Activated CD8-positive, alpha-beta memory T cell treated with anti-CD3 and anti-CD28 coated beads, Interleukin-2, amount 50 U/mL, for 24 hours (primary cell): ENCODE data around the gene SEPTIN3.
"Not testable (repeated sequence)": the region's sequence is repeated elsewhere in the genome, so short reads cannot be mapped to it uniquely, and the experiment has no call there.

ENCODE experiments used
- DNase-seq: peaks from one replicate; pipeline ENCODE4 v3.0.0-alpha.2; 2020; ENCODE audit errors: extremely low read depth

Gene SEPTIN3

DNA sequence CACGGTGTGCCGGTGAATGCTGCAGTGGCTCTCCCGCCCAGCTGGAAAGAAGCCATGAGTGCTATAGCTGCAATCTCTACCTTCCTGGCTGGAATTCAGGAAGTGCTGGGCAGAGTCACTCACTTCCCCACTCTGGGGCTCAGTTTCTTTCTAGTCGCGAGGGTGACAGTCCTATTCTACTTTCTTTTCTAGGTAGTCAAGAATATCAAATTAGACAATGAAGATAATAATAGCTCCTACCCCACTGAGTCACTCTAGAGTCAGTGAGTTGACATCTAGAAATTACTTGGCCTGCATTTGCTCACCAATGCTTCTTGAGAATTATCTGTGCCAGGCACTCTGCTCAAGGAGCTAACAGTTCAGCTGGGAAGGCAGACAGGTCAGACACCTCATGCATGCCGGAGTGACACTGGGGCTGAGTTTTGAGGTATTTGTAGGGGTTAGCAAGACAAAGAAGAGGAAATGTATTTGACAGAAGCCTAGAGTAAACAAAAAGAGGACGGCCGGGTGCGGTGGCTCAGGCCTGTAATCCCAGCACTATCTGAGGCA lies 25.5 kb upstream of the SEPTIN3 start:
- no peak for DNase-seq

DNA sequence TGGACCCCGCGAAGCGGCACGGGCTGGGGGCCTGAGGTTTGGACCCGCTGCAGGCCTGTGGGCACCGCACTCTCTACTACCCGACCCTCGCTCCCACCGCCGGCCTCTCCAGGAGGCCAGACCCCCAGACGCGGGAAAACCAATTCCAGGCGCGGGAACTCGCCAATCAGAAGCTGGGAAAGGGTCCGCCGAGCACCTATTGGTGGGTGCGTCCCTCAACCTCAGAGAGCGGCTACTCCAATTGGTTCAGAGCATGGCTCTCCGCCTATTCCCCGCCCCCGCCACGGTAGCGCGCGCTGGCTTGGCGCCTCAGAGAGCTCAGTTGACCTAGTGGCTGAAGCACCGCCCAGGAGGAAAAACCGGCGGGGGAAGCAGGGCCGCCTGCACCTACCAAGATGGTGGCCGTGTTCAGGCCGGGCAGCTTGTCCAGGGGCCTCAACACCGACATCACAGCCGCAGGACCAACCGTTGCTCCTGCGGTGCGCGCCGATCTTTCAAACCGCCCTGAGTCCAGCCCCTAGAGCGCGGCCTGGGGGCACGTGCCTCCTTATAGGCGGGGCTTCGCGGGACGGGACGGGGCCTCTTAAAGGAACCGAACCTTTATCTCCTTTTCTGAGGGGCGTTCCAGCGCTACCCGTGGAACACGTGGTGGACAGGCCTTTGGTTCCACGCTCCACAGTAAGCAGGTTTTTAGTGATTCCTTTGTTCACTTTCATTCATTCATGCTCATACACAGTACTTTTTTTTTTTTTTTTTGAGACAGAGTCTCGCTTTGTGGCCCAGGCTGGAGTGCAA lies 22.4 kb upstream of the SEPTIN3 start, which contains the start of gene CENPM:
Gene CENPM, minus strand, starts transcription at position 524 of the 795 bp plus-strand sequence. Its CDS starts 76 bp downstream, at position 448.
- peak; percentile 82 for DNase-seq

DNA sequence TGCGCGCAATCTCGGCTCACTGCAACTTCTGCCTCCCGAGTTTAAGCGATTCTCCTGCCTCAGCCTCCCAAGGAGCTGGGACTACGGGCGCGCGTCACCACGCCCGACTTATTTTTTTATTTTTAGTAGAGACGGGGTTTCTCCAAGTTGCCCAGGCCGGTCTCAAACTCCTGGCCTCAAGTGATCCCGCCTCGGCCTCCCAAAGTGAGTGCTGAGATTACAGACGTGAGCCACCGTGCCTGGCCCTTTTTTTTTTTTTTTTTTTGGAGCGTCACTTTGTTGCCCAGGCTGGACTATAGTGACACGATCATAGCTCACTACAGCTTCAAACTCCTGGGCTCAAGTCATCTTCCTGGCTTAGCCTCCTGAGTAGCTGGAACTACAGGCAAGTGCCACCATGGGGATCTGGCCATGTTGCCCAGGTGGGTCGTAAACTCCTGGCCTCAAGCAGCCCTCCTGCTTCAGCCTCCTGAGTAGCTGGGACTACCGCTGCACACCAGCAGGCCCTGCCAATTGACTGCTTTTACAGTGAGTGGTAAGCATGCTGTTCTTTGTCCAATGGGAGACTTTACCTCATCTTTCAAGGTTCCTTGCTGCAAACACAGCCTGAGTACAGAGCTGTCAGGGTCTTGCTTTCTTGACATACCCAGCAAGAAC lies 21.7 kb upstream of the SEPTIN3 start:
- no peak for DNase-seq

DNA sequence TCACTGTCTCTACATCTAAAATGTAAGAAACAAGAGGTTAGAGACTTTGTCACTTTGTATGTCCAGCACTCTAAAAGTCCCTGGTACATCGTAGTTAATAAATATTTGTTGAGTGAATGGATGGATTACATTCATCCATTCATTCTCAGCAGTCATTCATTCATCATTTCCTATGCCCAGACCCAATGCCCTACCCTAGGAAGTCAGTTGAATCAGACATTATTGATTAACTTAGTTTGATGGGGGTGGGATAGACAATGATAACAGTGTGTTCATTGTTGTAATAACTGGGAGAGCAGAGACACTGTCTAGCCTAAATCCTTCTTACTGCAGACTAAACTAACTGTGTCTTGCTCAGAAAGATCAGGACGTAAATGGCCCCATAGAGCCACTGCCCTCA lies 21.1 kb upstream of the SEPTIN3 start:
- no peak for DNase-seq

DNA sequence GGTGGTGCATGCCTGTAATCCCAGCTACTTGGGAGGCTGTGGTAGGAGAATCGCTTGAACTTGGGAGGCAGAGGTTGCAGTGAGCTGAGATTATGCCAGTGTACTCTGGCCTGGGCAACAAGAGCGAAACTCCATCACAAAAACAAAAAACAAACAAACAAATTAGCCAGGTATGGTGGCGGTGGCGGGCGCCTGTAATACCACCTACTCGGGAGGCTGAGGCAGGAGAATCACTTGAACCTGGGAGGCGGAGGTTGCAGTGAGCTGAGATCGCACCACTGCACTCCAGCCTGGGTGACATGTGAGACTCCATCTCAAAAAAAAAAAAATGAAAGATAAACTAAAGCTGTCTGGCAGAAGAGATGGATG lies 20.3 kb upstream of the SEPTIN3 start:
- not testable (repeated sequence) for DNase-seq

DNA sequence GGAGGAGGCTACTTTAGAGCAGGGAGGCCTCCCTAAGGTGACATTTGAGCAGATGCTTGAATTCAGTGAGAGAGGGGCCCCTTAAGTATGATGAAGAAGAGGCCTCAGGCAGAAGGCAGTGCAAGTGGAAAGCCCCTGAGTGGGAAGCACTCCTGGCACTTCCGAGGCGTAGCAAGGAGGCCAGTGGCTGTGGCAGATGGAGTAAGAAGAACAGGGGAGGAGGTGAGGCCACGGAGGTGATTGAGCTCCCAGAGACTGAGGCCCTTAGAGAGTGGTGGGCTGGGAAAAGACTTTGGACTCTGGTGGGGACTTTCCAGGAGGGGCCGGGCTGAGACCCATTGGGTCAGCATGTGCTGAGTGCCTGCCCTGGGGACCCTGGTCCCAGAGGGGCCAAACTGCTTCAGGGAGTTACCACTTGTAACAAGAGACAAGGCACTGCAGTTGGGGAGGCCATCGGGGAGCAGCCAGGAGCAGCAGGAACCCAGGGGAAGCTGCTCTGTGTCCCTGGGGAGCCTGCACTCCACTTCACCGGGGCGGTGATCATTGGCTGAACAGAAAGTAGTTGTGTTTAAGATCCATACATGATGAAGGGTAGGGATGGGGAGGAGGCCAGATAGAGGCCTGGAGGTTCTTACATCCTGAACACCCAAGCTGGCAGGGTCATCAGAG lies 19.8 kb upstream of the SEPTIN3 start:
- DNase-seq, result no peak

DNA sequence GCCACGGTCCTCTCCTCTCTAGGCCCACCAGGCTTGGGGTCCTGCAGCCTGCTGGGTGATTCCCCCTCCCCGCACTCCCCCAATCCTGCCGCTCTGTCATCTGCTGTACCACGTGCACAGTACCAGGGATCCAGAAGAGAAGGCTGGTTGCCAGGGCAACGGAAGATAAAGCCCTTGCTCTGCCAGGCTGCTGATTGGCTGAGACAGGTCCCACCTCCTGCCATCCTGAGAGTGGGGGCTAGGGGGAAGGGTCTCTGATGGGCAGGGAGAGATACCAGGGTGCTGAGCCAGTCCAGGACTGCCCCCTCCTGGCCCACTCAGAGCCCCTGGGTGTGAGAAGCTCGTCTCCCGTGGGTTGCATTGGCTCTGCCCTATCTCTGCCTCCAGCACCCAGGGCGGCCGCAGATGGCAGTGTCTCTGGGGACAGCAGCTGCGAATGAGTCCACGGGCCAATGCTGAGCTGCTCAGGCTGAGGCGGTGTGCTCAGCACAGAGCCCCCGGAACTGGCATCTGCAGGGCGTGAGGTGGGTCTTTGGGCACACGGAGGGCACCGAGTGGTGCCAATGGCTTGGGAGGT lies 17.3 kb upstream of the SEPTIN3 start, which contains the start of gene SMIM45:
Gene SMIM45, plus strand, starts transcription at position 253 of the 577 bp plus-strand sequence.
- no peak for DNase-seq

DNA sequence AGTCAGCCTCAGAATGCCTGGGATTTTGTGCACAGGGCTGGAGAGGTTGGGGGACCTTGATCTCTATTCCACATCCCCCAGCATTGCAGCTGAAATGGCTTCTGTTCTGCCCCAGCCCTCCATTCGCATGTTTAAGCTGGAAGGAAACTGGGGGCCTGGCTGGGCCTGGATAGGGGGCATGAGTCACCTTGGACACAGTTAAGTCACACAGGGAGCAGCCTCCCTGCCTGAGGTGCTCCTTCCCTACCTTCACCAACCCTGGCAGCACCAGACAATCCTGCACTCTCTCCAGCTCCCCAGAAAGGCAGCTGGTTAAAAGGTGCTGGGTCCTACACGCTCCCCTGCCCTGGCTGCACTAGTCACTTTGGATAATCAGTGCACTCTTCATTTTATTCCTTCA lies 16.5 kb upstream of the SEPTIN3 start:
- no peak for DNase-seq

DNA sequence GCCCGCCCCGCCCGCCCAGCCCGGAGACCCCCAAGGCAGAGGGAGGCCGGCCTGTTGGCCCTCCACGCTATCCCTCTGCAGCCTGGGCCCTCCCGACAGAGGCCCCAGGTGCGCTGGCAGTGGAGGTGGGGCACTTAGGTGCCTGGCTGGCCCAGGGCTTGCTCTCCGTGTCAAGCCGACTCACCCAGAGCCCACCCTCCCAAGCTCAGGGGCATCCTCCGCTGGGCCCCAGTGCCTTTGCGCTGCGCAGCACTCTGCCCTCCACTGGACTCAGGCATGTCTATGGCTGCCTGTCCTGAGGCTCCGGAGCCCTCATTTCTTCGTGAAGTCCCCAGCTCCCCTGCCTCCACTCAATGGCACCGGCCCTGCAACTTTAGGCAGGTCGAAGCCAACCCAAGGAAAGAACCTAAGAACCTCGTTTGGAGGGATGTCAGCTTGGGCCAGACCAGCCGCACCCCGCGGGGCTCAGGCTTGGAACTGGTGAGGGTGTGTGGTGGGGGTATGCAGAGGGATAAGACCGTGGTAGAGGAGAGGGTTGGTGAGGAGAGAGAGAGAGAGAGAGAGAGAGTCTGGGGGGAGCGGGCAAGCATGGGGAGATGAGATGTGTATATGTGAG lies 11.2 kb upstream of the SEPTIN3 start:
- no peak for DNase-seq

DNA sequence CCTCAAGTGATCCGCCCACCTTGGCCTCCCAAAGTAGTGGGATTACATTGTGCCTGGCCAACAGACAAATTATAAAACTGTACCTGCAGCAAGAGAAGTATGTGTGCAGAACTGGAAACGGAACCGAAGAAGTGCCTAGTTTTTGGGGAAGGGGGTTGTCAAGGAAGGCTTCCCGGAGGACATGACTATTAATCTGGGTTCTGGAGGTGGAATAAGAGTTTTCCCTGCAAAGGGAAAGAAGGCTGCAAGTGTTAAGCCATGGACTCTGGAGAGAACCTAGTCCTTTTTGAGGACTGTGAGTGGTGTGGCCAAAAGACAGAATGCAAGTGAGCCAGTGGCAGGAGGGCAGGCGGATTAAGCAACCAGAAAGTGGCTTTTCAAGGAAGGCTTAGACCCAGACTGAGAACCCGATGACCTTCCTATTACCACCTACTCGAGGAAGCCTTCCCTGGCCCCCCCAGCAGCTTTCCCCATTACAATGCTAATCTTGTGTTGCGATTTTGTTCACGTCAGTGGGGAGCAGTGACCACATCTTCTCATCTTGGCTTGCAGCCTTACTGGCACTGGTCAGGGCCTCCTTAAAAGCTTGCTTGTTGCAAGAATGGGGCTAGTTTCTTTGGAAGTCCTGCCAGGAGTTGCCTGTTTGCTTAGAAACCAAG lies 5.7 kb upstream of the SEPTIN3 start:
- DNase-seq, result no peak

DNA sequence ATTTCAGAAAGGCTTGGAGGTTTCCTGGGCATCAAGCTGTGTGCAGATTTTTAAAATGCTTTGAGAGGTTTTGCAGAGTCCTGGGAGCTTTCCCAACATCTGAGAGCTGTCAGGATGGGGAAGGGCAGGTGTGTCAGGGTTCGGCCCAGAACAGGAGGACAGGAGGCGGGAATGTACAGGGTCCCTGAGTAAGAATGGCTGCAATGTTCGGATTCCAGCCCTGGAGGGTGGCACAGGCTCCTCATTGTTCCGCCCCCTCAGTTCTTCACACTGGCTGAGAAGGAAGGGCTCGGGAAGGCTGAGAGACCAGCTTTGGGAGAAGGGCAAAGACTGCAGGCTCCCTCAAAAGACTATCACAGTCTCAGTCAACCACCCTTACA lies 5.1 kb upstream of the SEPTIN3 start:
- no peak for DNase-seq

DNA sequence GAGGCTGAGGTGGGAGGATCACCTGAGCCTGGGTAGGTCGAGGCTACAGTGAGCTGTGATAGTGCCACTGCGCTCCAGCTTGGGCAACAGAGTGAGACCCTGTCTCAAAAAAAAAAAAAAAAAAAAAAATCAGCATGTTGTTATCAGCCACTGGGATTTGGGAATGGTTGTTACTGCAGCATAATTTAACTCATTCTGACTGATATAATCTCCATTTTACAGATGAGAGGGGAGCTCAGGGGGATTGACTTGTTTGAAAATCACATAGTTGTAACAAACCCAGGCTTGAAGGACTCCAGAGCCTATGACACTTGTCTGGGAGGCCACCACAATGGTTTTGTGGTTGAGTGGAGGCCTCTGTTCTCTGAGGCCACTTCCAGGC lies 3.0 kb upstream of the SEPTIN3 start:
- no peak for DNase-seq

DNA sequence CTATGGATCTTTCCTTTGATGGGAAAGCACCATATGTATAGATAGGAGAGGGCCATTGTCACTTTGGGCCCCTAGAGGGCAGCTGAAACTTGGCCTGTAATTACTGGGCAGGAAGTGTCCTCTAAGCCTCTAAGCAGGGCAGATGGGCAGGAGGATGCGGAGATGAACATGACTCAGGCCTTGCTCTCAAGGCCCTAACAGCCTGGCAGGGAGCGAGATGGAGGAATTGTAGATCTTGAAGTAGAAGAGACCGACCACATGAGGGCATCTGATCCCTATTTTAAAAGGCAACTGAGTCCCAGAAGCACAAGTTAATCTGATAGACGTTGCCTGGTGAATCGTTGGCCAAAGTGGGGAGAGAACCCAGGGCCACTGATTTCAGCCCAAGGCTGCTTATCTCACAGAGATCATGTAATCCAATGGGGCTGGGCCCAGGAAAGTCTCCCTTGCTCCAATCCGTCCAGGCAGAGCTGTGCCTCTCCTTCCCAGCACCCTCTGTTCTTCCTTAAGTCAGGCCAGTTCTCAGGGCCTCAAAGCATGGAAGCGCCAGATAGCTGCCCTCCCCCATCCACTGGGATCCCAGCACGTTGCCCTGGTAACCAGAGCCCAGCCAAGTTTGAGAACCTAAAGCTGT lies 2.5 kb upstream of the SEPTIN3 start:
- DNase-seq, result no peak

DNA sequence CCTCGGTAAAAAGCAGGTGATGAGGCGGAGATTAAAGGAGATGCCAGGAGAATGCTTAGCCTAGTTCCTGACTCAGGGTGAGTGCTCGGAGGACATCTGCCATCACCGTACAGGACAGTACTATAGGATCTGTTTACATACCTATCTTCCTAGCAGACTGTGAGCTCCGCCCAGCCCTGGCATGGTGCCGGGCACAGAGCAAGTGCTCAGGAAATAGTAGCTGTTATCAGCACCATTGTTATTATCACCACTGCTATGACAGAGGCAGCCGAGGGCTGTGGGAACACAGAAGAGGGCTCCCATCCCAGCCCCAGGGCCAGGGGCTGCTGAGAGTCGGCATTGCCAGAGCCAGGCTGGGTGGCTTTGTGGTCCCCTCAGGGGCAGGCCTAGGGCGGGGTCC lies 642 bp upstream of the SEPTIN3 start:
- DNase-seq, result no peak

DNA sequence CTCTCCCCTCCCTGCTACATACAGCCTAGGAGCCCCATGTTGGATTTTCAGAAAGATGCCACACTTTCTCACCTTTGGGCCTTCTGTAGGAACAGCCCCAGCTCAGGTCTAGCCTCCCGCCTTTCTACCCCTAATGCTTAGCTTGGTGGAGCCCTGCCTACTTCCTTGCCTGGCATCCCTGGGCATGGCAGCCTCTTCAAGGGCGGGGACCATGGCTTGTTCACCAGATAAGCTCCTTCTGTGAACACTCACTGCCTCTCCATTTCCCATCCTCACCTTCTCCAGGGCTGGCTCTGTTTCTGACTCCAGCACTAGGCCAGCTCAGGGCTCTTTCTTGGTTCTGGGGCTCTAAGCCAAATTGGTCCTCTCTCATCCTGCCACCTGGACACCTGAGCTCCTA lies 1.4 kb downstream of the SEPTIN3 start:
- no peak for DNase-seq

DNA sequence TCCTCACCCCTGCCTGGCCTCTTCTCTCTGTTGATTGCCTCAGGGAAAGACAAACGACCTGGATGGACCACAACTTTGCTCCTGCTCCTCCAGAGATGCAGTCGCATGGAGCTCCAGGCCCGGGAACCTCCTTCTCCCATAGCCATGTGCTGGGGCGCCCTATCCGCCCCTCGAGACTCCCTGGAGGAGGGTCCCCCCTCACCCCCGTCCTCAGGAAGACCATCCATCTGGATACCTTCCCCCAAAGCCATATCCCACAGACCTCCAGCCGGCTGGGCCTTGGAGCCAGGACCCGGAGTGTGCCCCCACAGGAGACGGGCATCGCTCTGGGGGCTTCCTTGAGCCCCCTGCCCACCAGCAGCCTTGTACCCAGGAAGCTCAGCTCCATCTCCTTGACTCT lies 2.2 kb downstream of the SEPTIN3 start:
- no peak for DNase-seq

DNA sequence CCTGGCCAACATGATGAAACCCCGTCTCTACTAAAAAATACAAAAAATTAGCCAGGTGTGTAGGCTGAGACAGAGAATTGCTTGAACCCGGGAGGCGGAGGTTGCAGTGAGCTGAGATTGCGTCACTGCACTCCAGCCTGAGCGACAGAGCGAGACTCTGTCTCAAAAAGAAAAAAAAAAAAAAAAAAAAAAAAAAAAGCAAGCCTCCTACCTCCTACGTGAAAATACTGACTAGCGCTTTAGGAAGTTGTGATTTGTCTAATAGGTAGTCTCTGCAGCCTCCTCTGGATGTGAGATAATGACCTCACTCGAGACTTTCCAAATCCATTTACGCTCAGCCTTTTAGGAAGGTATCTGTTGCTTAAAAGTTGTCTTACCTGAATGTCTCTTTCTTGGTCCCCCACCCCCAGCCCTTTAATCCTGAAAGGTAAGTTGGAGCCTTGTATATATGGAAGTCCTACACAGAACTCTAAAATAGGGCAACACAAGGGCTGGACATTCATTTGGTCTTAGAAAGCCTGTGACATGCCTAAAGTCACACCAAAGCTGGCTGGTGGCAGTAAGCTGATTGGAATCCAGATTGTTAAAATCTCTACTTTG lies 5.5 kb downstream of the SEPTIN3 start:
- no peak for DNase-seq

DNA sequence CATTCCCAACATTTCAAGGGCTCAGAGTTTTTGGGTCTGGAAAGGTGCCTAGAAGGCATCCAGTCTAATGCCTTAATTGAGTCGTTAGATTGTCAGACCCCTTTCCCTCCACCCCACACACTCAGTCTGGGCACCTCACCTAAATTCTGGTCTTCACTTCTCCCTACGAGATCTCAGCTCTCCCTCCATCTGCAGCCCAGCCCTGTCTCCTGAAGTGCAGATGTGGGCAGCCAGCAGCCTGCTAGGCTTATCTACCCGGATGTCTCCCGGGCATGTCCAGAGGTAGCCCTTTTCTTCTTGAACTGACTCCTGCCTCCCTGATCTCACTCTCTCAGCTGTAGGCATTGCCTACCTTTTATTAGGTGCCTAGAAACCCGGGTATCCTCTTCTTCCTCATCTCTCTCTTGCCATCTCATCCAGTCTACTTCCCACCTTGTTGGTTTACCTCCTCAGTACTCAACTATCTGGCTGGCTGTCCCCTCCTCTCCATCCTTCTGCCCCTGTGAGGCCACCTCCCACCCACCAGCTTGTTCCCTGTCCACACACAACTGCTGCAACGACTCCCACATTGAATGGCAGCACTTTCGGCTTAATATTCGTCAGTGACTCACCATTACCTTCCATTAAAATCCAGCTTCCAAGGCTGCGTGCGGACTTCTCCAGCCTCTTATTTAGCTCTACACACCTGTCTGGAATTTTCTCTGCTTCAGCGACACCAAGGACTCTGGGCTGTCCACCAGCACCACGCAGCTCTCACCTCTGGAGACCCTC lies 6.2 kb downstream of the SEPTIN3 start:
- no peak for DNase-seq

DNA sequence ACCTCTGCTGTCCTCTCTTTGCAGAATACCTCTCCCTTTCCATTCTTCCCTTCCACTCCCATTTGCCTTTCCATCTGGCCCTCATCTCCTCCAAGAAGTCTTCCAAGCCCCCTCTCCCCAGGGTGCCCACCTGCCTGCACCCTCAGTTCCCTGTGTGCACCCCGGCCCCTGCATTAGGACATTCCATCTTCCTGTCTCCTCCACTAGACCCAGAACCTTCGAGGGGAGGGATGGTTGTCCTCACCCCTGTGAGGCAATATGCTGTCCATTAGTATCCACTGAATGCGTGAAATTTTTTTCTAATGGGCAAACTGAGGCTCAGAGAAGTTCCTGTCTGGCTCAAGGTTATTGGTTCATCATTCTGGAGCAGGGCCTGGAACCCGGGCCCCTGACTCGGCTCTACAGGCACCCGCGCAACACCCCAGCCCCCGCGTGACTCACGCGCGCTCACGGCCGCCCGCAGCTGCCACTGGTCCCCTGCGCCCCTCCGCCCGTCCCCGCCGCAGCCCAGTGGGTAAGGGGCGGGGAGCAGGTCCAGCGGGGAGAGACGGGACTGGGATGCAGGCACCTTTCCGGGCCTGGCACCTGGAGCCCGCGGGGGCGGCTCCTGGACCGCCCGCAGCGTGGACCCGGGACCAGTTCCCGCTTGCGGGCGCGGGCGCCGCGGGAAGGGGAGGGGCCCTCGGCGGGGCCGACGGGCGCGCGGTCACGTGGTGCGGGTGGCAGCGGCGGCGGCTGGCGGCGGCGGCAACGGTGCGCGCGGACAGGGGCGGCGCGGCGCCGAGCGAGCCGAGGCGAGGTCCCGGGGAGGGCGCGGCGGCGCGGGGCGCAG lies 7.0 kb downstream of the SEPTIN3 start:
- no peak for DNase-seq
